WTC11 (cell line): ENCODE measurements around the gene RPS16.

Experiments used
- CTCF ChIP-seq: fragments of 200-600 bp; IDR thresholded peaks from 2 replicates; pipeline ENCODE4 v1.8.0; 2022; ENCODE audit warnings: antibody characterized with exemption
- E2F1 ChIP-seq: sonication (generic); formaldehyde crosslinking; IDR thresholded peaks from 2 replicates; pipeline ENCODE4 v1.8.0; 2022; ENCODE audit warnings: mild to moderate bottlenecking, missing genetic modification reagents
- NFE2L1 ChIP-seq: sonication (generic); formaldehyde crosslinking; IDR thresholded peaks from 2 replicates; pipeline ENCODE4 v1.8.1; 2023; ENCODE audit warnings: missing genetic modification reagents
- USF2 ChIP-seq: sonication (generic); formaldehyde crosslinking; IDR thresholded peaks from 2 replicates; pipeline ENCODE4 v1.8.1; 2023; ENCODE audit warnings: mild to moderate bottlenecking, missing genetic modification reagents, moderate library complexity
- ZNF425 ChIP-seq: fragments of 250-450 bp; sonication (Bioruptor Pico); conservative IDR thresholded peaks from 2 replicates; pipeline ENCODE4 v1.9.0; 2021; ENCODE audit warnings: mild to moderate bottlenecking

GRCh38 chr19:39413911-39414608, 21.7 kb downstream of the RPS16 start:
- TF ChIP-seq USF2 (CRISPR knock-in tag) = no peak
- TF ChIP-seq CTCF = no peak
- TF ChIP-seq ZNF425 = no peak
- no peak for TF ChIP-seq E2F1 (CRISPR knock-in tag)
- TF ChIP-seq NFE2L1 (CRISPR knock-in tag) = no peak
